HCT116 (cell line): Measurements from ENCODE around the gene ZBTB20. TPM values are rescaled to one million over a fixed set of nuclear protein-coding genes. Genes with fewer than 3 reads are reported as not detected.
A peak's percentile ranks its signal among the peaks of the same experiment; 100 is the strongest.

ENCODE experiments used
- ATAC-seq: fragments of 200-7000 bp; cut with Tn5 transposase; 2 replicates; pipeline ENCODE4 v1.9.1; 2020; ENCODE audit warnings: mild to moderate bottlenecking, moderate library complexity
- BruUV-seq: library from RNA; stranded (reverse); fragments of 400-500 nt; replicated peaks from 2 replicates; lab custom pipeline; 2021; lab: Mats Ljungman, UMichigan
- CTCF ChIA-PET: fragments of 300-600 bp; sonication (Branson Sonifier 250); formaldehyde crosslinking; loops from one replicate; lab custom pipeline; 2021; ENCODE audit warnings: antibody characterized with exemption; lab: Charles Lee
- POLR2A ChIA-PET: fragments of 300-600, 350-600 bp; sonication (Branson Sonifier 250); formaldehyde crosslinking; loops from one replicate; lab custom pipeline; 2021; ENCODE audit warnings: antibody characterized with exemption; lab: Charles Lee
- RAD21 ChIA-PET, 2 experiments: fragments of 300-600 bp; sonication (Branson Sonifier 250); formaldehyde crosslinking; loops; one replicate each; lab custom pipeline; 2023; ENCODE audit warnings: low total read pairs in 2 of 2; ENCODE audit not compliant: uncharacterized antibody in 2 of 2, unreplicated experiment in 2 of 2, low non-redundant PET in 1 of 2; lab: Charles Lee
- DNase-seq: peaks from one replicate; pipeline ENCODE4 v3.0.0-alpha.2; 2010; ENCODE audit warnings: low read depth, low spot score
- H2AFZ ChIP-seq: fragments of 200-600 bp; shearing (Covaris generic), sonication (generic); 2 replicates; pipeline ENCODE4 v1.6.1; 2017; ENCODE audit warnings: low read depth, mixed run types, mixed read lengths, antibody characterized with exemption, low read length; ENCODE audit not compliant: poor library complexity, severe bottlenecking
- H3K27ac ChIP-seq: 2 replicates; pipeline ENCODE4 v1.5.1; 2012; ENCODE audit warnings: low read depth, low read length
- H3K27me3 ChIP-seq: fragments of 200-600 bp; sonication (generic); 2 replicates; pipeline ENCODE4 v1.6.1; 2016; ENCODE audit warnings: mixed run types, low read length, mixed read lengths; ENCODE audit not compliant: insufficient read depth
- H3K36me3 ChIP-seq, 2 experiments: fragments of 200-500 bp in 1 of 2; fragments of 200-600 bp in 1 of 2; sonication (Bioruptor generic) in 1 of 2; sonication (generic) in 1 of 2; 2 replicates each; pipeline versions ENCODE4 v1.5.1 to v1.6.1; 2014 to 2016; ENCODE audit warnings: low read length in 2 of 2, inconsistent platforms in 1 of 2, mixed read lengths in 1 of 2, mixed run types in 1 of 2; ENCODE audit not compliant: insufficient read depth in 2 of 2, control insufficient read depth in 1 of 2
- H3K4me1 ChIP-seq, 2 experiments: fragments of 200-600 bp in 1 of 2; sonication (generic) in 1 of 2; 2 replicates each; pipeline versions ENCODE4 v1.5.1 to v1.6.1; 2012 to 2017; ENCODE audit warnings: low read length in 2 of 2, inconsistent platforms in 1 of 2, mild to moderate bottlenecking in 1 of 2, mixed read lengths in 1 of 2, mixed run types in 1 of 2, moderate library complexity in 1 of 2; ENCODE audit not compliant: insufficient read depth in 2 of 2, control insufficient read depth in 1 of 2
- H3K4me2 ChIP-seq: fragments of 200-600 bp; sonication (generic); 2 replicates; pipeline ENCODE4 v1.6.1; 2017; ENCODE audit warnings: mixed run types, low read length, mixed read lengths
- H3K4me3 ChIP-seq, 2 experiments: fragments of 200-600 bp in 1 of 2; sonication (generic) in 1 of 2; replicated peaks in 1 of 2; 2 replicates each; pipeline ENCODE4 v1.5.1; 2011 to 2016; ENCODE audit warnings: low read length in 2 of 2, control low read depth in 1 of 2, low read depth in 1 of 2, mild to moderate bottlenecking in 1 of 2, mixed read lengths in 1 of 2, mixed run types in 1 of 2
- H3K79me2 ChIP-seq: fragments of 200-600 bp; sonication (generic); 2 replicates; pipeline ENCODE4 v1.6.1; 2017; ENCODE audit warnings: mild to moderate bottlenecking, mixed run types, low read length, moderate library complexity, mixed read lengths; ENCODE audit not compliant: insufficient read depth
- H3K9ac ChIP-seq: fragments of 200-600 bp; sonication (generic); 2 replicates; pipeline ENCODE4 v1.6.1; 2016; ENCODE audit warnings: low read length, mixed read lengths
- H3K9me2 ChIP-seq: fragments of 200-600 bp; sonication (generic), shearing (Covaris generic); 2 replicates; pipeline ENCODE4 v1.6.1; 2017; ENCODE audit warnings: mixed run types, mild to moderate bottlenecking, moderate library complexity; ENCODE audit not compliant: insufficient read depth
- H3K9me3 ChIP-seq, 2 experiments: fragments of 200-500 bp in 1 of 2; fragments of 200-600 bp in 1 of 2; sonication (Bioruptor generic) in 1 of 2; sonication (generic) in 1 of 2; 2 replicates each; pipeline ENCODE4 v1.6.1; 2014 to 2017; ENCODE audit warnings: low read length in 2 of 2, mixed read lengths in 2 of 2, inconsistent platforms in 1 of 2, low read depth in 1 of 2, mild to moderate bottlenecking in 1 of 2, mixed run types in 1 of 2, moderate library complexity in 1 of 2; ENCODE audit not compliant: control insufficient read depth in 1 of 2, insufficient read depth in 1 of 2
- H4K20me1 ChIP-seq: fragments of 200-600 bp; sonication (generic), shearing (Covaris generic); 2 replicates; pipeline ENCODE4 v1.6.1; 2017; ENCODE audit warnings: mixed run types, mild to moderate bottlenecking, moderate library complexity; ENCODE audit not compliant: insufficient read depth
- CBX3 ChIP-seq: IDR thresholded peaks from 2 replicates; pipeline ENCODE4 v1.6.1; 2012; ENCODE audit warnings: low read depth
- CEBPB ChIP-seq: IDR thresholded peaks from 2 replicates; pipeline ENCODE4 v1.6.1; 2012; ENCODE audit warnings: low read depth
- EGR1 ChIP-seq: IDR thresholded peaks from 2 replicates; pipeline ENCODE4 v1.6.1; 2012; ENCODE audit warnings: low read depth
- ELF1 ChIP-seq: IDR thresholded peaks from 2 replicates; pipeline ENCODE4 v1.6.1; 2012; ENCODE audit warnings: low read depth, borderline replicate concordance
- EZH2 ChIP-seq: fragments of 200-600 bp; sonication (generic); IDR thresholded peaks from 2 replicates; pipeline ENCODE4 v1.6.1; 2017; ENCODE audit warnings: antibody characterized with exemption, mixed run types
- EZH2phosphoT487 ChIP-seq: fragments of 200-600 bp; IDR thresholded peaks from 2 replicates; pipeline ENCODE4 v1.6.1; 2018; ENCODE audit warnings: antibody characterized with exemption, borderline replicate concordance
- FOSL1 ChIP-seq: IDR thresholded peaks from 2 replicates; pipeline ENCODE4 v1.6.1; 2012; ENCODE audit warnings: low read depth
- JUND ChIP-seq: IDR thresholded peaks from 2 replicates; pipeline ENCODE4 v1.6.1; 2012
- RAD21 ChIP-seq: IDR thresholded peaks from 2 replicates; pipeline ENCODE4 v1.6.1; 2012; ENCODE audit warnings: low read depth, mild to moderate bottlenecking
- SIN3A ChIP-seq: IDR thresholded peaks from 2 replicates; pipeline ENCODE4 v1.6.1; 2012; ENCODE audit warnings: low read depth
- SP1 ChIP-seq: IDR thresholded peaks from 2 replicates; pipeline ENCODE4 v1.6.1; 2012; ENCODE audit warnings: low read depth
- SRF ChIP-seq: IDR thresholded peaks from 2 replicates; pipeline ENCODE4 v1.6.1; 2012; ENCODE audit warnings: low read depth
- TCF7L2 ChIP-seq: IDR thresholded peaks from 2 replicates; pipeline ENCODE4 v1.7.0; 2011; ENCODE audit warnings: borderline replicate concordance, inconsistent platforms; ENCODE audit not compliant: insufficient read depth, insufficient read length; ENCODE audit errors: extremely low read depth
- ZNF274 ChIP-seq: fragments of 200-500 bp; sonication (Bioruptor generic); IDR thresholded peaks from 2 replicates; pipeline ENCODE4 v1.6.1; 2014; ENCODE audit warnings: mild to moderate bottlenecking, low read depth, low read length, inconsistent platforms
- intact Hi-C: fragments of 100-400 bp; cut with micrococcal nuclease; formaldehyde crosslinking; loops from 2 replicates; pipeline ENCODE4 v1.10.0; 2022
- total RNA-seq: library from RNA; stranded (reverse); gene quantifications from one replicate; pipeline ENCODE4 v1.2.1, GENCODE V29; 2021; ENCODE audit not compliant: unreplicated experiment
- TF ChIP-seq, protein P1 (sequence below), 3 experiments: fragments of 200-600 bp in 1 of 3; sonication (generic) in 1 of 3; IDR thresholded peaks in 2 of 3; conservative IDR thresholded peaks in 1 of 3; 2 replicates each; pipeline ENCODE4 v1.5.1; 2012 to 2017; ENCODE audit warnings: low read depth in 2 of 3, low read length in 2 of 3, antibody characterized with exemption in 1 of 3, borderline replicate concordance in 1 of 3, control low read depth in 1 of 3, mild to moderate bottlenecking in 1 of 3, mixed read lengths in 1 of 3, mixed run types in 1 of 3, moderate library complexity in 1 of 3; ENCODE audit not compliant: insufficient read depth in 1 of 3
- TF ChIP-seq, protein P2 (sequence below): IDR thresholded peaks from 2 replicates; pipeline ENCODE4 v1.6.1; 2012
- TF ChIP-seq, protein P3 (sequence below): IDR thresholded peaks from 2 replicates; pipeline ENCODE4 v1.6.1; 2011; ENCODE audit warnings: mild to moderate bottlenecking, low read length, moderate library complexity; ENCODE audit not compliant: insufficient replicate concordance; ENCODE audit errors: extremely low read depth
- TF ChIP-seq, protein P4 (sequence below): IDR thresholded peaks from 2 replicates; pipeline ENCODE4 v1.6.1; 2012

The ZBTB20 gene
- total RNA-seq, 1 experiment from 2014 or later, result 42.1 TPM

DNA sequence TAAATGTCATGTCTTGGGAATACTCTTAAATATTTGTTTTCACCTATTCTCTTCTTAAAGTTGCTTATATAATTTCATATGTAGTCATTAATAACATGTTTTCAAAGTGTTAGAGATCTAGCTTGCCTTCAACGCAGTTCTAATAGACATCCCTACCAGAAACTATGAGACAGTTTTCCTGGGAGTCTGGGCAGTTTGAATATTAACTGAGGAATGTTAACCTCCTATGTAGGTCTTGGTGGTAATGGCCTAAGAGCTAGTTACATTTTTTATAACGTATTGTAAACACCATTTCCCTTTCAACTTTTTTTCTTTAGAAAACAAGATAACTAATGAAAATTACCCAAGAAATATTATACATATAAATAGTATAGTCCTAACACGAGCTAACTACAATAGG lies 525.1 kb downstream of the ZBTB20 start:
- no peak overlapping the region; the same call in 1 of the 2 replicates for H3K27ac ChIP-seq
- peaks cover 47 to 81% of the 10 kb centered on the region in 2 experiments for H3K4me1 ChIP-seq
- ATAC-seq (no peak), DNase-seq (no peak)
- peaks cover 100% of the 10 kb centered on the region for H3K79me2 ChIP-seq
- intact Hi-C loops, result no loop called here
- CTCF ChIA-PET, result no interaction called here
- no peak overlapping the region for H3K9ac ChIP-seq
- no peaks in the 10 kb centered on the region for H3K27me3 ChIP-seq
- TF ChIP-seq, protein P1, sequence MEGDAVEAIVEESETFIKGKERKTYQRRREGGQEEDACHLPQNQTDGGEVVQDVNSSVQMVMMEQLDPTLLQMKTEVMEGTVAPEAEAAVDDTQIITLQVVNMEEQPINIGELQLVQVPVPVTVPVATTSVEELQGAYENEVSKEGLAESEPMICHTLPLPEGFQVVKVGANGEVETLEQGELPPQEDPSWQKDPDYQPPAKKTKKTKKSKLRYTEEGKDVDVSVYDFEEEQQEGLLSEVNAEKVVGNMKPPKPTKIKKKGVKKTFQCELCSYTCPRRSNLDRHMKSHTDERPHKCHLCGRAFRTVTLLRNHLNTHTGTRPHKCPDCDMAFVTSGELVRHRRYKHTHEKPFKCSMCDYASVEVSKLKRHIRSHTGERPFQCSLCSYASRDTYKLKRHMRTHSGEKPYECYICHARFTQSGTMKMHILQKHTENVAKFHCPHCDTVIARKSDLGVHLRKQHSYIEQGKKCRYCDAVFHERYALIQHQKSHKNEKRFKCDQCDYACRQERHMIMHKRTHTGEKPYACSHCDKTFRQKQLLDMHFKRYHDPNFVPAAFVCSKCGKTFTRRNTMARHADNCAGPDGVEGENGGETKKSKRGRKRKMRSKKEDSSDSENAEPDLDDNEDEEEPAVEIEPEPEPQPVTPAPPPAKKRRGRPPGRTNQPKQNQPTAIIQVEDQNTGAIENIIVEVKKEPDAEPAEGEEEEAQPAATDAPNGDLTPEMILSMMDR (IDR thresholded peaks at IDR 0.05 in 2 of 3, conservative IDR thresholded peaks at IDR 0.05 in 1 of 3; ENCODE audit: borderline replicate concordance in 1 of 3, insufficient read depth in 1 of 3, low read depth in 2 of 3, low read length in 2 of 3), result no peak
- no peak for TF ChIP-seq TCF7L2
- no peak for TF ChIP-seq EZH2phosphoT487
- no peak for TF ChIP-seq ELF1
- TF ChIP-seq CBX3, result no peak
- no peak for TF ChIP-seq SRF
- TF ChIP-seq, protein P2, sequence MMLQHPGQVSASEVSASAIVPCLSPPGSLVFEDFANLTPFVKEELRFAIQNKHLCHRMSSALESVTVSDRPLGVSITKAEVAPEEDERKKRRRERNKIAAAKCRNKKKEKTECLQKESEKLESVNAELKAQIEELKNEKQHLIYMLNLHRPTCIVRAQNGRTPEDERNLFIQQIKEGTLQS, result no peak
- TF ChIP-seq ZNF274, result no peak
- TF ChIP-seq JUND, result no peak
- TF ChIP-seq, protein P3, sequence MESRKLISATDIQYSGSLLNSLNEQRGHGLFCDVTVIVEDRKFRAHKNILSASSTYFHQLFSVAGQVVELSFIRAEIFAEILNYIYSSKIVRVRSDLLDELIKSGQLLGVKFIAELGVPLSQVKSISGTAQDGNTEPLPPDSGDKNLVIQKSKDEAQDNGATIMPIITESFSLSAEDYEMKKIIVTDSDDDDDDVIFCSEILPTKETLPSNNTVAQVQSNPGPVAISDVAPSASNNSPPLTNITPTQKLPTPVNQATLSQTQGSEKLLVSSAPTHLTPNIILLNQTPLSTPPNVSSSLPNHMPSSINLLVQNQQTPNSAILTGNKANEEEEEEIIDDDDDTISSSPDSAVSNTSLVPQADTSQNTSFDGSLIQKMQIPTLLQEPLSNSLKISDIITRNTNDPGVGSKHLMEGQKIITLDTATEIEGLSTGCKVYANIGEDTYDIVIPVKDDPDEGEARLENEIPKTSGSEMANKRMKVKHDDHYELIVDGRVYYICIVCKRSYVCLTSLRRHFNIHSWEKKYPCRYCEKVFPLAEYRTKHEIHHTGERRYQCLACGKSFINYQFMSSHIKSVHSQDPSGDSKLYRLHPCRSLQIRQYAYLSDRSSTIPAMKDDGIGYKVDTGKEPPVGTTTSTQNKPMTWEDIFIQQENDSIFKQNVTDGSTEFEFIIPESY, result no peak
- TF ChIP-seq SP1, result no peak
- TF ChIP-seq EGR1, result no peak
- no peak for TF ChIP-seq SIN3A
- TF ChIP-seq RAD21, result no peak
- TF ChIP-seq, protein P4, sequence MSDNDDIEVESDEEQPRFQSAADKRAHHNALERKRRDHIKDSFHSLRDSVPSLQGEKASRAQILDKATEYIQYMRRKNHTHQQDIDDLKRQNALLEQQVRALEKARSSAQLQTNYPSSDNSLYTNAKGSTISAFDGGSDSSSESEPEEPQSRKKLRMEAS, result no peak
- no peak for TF ChIP-seq FOSL1
- no peak for TF ChIP-seq CEBPB
- TF ChIP-seq EZH2, result no peak
- 0 out of 4 replicates have a peak, but pooled peaks cover 0 to 5% of the 10 kb centered on the region in 2 experiments for H3K36me3 ChIP-seq
- RAD21 ChIA-PET, result no interaction called here
- POLR2A ChIA-PET, result no interaction called here
- no peak overlapping the region for H3K4me3 ChIP-seq
- H2AFZ ChIP-seq, result no peak overlapping the region
- H3K9me2 ChIP-seq, result no peaks in the 10 kb centered on the region; the same call in 1 of the 2 replicates
- H3K4me2 ChIP-seq, result peak overlapping the region; percentile 10; the same call in 1 of the 2 replicates
- no TSS peak for BruUV-seq
- H3K9me3 ChIP-seq, result no peaks in the 10 kb centered on the region
- H4K20me1 ChIP-seq, result no peaks in the 10 kb centered on the region
